Psoas muscle (tissue), 8 donors: Measurements from ENCODE around the gene SCRT2. TPM values are rescaled to one million over a fixed set of nuclear protein-coding genes. Genes with fewer than 3 reads are reported as not detected.

ENCODE experiments used
- ATAC-seq, 4 donors: fragments of 200-7000 bp; cut with Tn5 transposase; one replicate each; pipeline ENCODE4 v1.9.1; 2020; ENCODE audit warnings: moderate library complexity in 3 of 4, mild to moderate bottlenecking in 2 of 4
- DNase-seq, 2 donors: peaks; one replicate each; pipeline ENCODE4 v3.0.0-alpha.2; 2020
- H3K27ac ChIP-seq: fragments of 200-600 bp; one replicate; pipeline ENCODE4 v1.8.0; 2022
- H3K27me3 ChIP-seq, 3 donors: fragments of 200-600 bp in 1 of 3; one replicate each; pipeline versions ENCODE4 v1.6.1 to v1.8.0; 2013 to 2022; ENCODE audit warnings: low read length in 2 of 3, mild to moderate bottlenecking in 2 of 3, moderate library complexity in 1 of 3; ENCODE audit not compliant: insufficient read depth in 3 of 3
- H3K36me3 ChIP-seq, 2 donors: fragments of 200-600 bp in 1 of 2; one replicate each; pipeline versions ENCODE4 v1.6.1 to v1.8.0; 2013 to 2022; ENCODE audit warnings: low read depth in 1 of 2, mild to moderate bottlenecking in 1 of 2, moderate library complexity in 1 of 2; ENCODE audit not compliant: insufficient read depth in 1 of 2
- H3K4me1 ChIP-seq: fragments of 200-600 bp; one replicate; pipeline ENCODE4 v1.8.0; 2022
- H3K4me3 ChIP-seq: fragments of 200-600 bp; one replicate; pipeline ENCODE4 v1.8.0; 2022; ENCODE audit warnings: mild to moderate bottlenecking
- H3K9me3 ChIP-seq: fragments of 200-600 bp; one replicate; pipeline ENCODE4 v1.8.0; 2022
- WGBS, 3 donors: extraction: QIAGEN DNeasy Blood & Tissue Kit; methylation state at CpG; one replicate each; pipeline versions ENCODE4 v1.1.6 to v1.1.7; 2013; 5-methylcytosine and 5-hydroxymethylcytosine counted together
- intact Hi-C, 2 donors: fragments of 100-400 bp; cut with DNase I; formaldehyde crosslinking; loops; one replicate each; pipeline versions ENCODE4 v1.11.0 to v1.14.2; 2022
- polyA plus RNA-seq, 3 donors: library from polyadenylated mRNA; stranded (reverse); fragments of 200-250 nt; gene quantifications; one replicate each; pipeline ENCODE4 v1.2.3, GENCODE V29; 2013
- total RNA-seq, 4 donors: library from RNA; stranded (reverse); fragmentation: NEBNext Ultra II Directional in 2 of 4; extraction: Animal tissue kit (Norgen Biotek cat#: 25700) in 2 of 4; gene quantifications; one replicate each; pipeline versions ENCODE4 v1.2.1 to v1.2.4, GENCODE V29; 2021 to 2023
- TF ChIP-seq, protein P1 (sequence below): fragments of 200-600 bp; IDR thresholded peaks from one replicate; pipeline ENCODE4 v1.8.0; 2022; ENCODE audit warnings: antibody characterized with exemption
- donor health status: healthy with polysubstance abuse.
- donor health status: DM: no; HTN: no; CAD: no; lungs with moderate emphysema.
- donor health status: Bipolar disorder and iron deficiency.
- donor health status: healthy.
- donor health status: DM: yes; HTN: yes; CAD: no.
- donor health status: DM: no; HTN: no; CAD: no.
- donor health status: DM: no; HTN: no; CAD: no.
- donor health status: DM: yes; HTN: yes; CAD: no.

SCRT2 gene
- total and polyA plus RNA-seq, 7 donors: not detected

DNA sequence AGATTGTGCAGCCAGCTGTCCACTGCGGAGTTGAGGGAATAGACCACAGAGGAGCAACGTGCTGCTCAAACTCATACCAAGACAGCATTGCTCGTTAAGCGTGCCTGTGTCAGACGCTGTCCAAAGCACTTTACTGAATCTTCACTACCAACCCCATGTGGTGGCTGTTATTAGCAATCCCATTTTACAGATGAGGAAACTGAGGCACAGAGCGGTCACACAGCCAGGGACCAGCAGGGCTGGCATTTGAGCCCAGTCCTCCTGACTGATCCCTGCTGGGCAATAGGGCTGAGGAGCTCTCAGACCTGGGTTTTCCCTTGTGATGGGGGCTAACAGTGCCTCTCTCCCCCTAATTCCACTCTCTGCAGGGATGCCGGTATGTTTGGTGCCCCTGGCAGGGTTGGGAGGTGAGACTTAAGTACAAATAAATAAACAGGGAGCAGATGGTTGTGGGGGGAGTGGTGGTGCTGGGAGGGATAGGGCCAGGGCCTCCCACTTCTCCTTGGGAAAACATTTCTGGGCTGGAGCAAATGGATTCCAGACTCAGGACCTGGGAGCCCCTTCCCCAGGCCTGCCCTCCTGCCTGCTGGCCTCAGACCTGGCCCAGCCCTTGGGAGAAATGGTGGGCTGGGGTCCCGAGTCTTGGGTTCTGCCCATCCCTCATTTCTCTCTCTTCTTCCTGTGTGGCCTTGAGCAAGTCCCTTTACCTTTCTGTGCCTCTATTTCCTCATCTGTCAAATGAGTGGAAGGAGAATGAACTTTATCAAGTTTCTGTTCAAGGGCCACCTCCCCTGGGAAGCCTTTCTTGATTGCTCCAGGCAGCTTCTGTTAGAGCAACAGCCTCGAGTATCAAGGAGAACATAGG is 40.3 kb downstream of the SCRT2 start:
- intact Hi-C loops: no loop called here
- TF ChIP-seq, protein P1, sequence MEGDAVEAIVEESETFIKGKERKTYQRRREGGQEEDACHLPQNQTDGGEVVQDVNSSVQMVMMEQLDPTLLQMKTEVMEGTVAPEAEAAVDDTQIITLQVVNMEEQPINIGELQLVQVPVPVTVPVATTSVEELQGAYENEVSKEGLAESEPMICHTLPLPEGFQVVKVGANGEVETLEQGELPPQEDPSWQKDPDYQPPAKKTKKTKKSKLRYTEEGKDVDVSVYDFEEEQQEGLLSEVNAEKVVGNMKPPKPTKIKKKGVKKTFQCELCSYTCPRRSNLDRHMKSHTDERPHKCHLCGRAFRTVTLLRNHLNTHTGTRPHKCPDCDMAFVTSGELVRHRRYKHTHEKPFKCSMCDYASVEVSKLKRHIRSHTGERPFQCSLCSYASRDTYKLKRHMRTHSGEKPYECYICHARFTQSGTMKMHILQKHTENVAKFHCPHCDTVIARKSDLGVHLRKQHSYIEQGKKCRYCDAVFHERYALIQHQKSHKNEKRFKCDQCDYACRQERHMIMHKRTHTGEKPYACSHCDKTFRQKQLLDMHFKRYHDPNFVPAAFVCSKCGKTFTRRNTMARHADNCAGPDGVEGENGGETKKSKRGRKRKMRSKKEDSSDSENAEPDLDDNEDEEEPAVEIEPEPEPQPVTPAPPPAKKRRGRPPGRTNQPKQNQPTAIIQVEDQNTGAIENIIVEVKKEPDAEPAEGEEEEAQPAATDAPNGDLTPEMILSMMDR: no peak
- H3K27me3 ChIP-seq: peaks cover 0 to 1% (median 0%) of the 10 kb centered on the region in 3 donors
- WGBS, 3 donors: 58 to 70% (median 64%) methylated on average over 9 of the region's 9 CpGs
- ATAC-seq (no peak), DNase-seq (no peak)
- no peak overlapping the region for H3K27ac ChIP-seq
- no peaks in the 10 kb centered on the region for H3K9me3 ChIP-seq
- no peak overlapping the region for H3K4me3 ChIP-seq
- H3K36me3 ChIP-seq: no peaks in the 10 kb centered on the region
- H3K4me1 ChIP-seq: no peaks in the 10 kb centered on the region

DNA sequence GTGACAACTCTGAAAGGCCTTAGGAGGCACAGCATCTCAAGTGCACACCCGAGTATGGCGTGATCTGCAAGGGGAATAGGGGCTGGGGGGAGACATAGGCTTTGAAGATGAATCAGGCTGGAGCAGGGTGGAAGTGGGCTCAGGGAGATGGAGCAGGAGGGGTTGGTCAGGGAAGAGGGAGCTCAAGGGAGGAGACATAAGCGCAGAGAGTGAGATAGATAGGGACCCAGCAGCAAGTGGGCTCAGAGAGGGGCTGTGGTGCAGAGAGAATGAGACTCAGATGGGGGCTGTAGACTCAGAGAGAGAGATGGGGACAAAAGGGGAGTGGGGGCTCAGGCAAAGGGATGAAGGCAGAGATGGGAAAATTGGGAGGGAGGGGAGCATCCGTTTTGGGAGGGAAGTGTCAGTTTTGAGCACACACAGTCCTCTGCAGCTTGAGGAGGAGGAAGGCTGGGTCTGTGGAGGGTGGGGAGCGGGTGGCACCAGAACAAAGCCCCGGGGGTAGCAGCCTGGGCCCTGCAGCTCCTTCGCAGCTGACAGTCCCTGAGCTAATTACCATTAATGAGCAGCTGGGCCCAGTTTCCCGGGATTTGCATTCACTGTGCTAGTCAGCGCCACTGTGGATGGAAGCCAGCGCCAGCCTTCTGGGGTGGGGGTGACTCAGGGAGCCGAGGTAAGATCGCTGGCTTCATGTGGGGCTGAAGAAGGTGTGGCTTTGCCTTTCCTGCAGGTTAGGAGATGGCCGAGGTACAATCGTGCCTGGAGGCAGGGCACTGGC is 41.3 kb downstream of the SCRT2 start:
- H3K9me3 ChIP-seq: no peaks in the 10 kb centered on the region
- ATAC-seq (no peak), DNase-seq (no peak)
- H3K27ac ChIP-seq: no peak overlapping the region
- WGBS, 3 donors: 56 to 63% (median 58%) methylated on average over 14 of the region's 14 CpGs
- intact Hi-C loops: no loop called here
- H3K36me3 ChIP-seq: no peaks in the 10 kb centered on the region
- H3K4me3 ChIP-seq: no peak overlapping the region
- H3K4me1 ChIP-seq: no peaks in the 10 kb centered on the region
- TF ChIP-seq, protein P1: no peak
- peaks cover 0 to under 1% (median 0%) of the 10 kb centered on the region in 3 donors for H3K27me3 ChIP-seq

DNA sequence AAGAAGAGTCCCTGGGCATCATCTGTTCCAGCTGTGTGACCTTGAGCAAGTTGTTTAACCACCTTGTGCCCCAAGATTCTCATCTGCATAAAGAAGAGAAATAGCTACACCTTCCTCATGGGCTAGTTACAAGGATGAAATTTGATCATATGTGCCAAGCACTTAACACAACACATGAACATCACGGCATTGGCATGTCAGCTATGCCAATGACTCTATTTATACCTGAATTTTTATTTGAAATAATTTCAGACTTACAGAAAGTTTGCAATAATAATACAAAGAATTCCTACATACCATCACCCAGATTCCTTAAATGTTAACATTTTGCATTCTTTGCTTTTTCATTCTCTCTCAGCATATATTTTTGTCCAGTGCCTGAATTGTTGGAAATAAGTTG is 44.5 kb downstream of the SCRT2 start:
- H3K4me1 ChIP-seq: no peaks in the 10 kb centered on the region
- 18 to 62% (median 36%) methylated on average over 1 of the region's 1 CpG for WGBS, 3 donors
- no peak for DNase-seq
- no peaks in the 10 kb centered on the region for H3K36me3 ChIP-seq
- ATAC-seq: no peak
- H3K4me3 ChIP-seq: no peak overlapping the region
- H3K27me3 ChIP-seq: peaks cover 0 to 6% (median 0%) of the 10 kb centered on the region in 3 donors
- TF ChIP-seq, protein P1: no peak
- intact Hi-C loops: no loop called here
- H3K27ac ChIP-seq: no peak overlapping the region
- no peaks in the 10 kb centered on the region for H3K9me3 ChIP-seq

DNA sequence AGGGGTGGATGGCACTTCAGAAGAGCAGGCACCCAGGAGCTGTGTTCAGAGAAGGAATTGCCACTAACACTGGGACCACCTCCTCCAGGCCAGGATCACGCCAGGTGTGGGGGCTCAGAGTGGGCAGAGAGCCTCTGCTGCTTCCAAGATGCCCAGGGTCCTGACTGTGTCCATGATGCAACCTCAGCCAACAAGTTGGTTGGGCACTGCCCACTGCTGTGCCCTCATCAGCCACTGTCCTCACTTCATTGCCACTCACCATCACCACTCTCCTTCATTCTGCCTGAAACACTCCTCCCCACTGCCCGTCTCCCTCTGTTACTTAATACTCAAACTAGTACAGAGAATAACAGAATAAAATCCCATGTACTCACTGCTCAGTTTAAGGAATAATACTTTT is 49.0 kb downstream of the SCRT2 start:
- WGBS, 3 donors: 70 to 85% (median 75%) methylated on average over 2 of the region's 2 CpGs
- Histone ChIP-seq H3K4me1 (no peaks in the 10 kb centered on the region), H3K27ac (no peak overlapping the region), H3K27me3 (peaks cover 0 to 11% (median 4%) of the 10 kb centered on the region in 3 donors), H3K36me3 (no peaks in the 10 kb centered on the region), H3K9me3 (no peaks in the 10 kb centered on the region), H3K4me3 (no peak overlapping the region)
- no peak for DNase-seq
- no peak for ATAC-seq
- intact Hi-C loops: no loop called here
- TF ChIP-seq, protein P1: no peak
